ENCODE data around the gene MLC1. TPM values are rescaled to one million over a fixed set of nuclear protein-coding genes. Genes with fewer than 3 reads are reported as not detected.

MLC1 gene
- not detected in 2 replicates for total RNA-seq

DNA sequence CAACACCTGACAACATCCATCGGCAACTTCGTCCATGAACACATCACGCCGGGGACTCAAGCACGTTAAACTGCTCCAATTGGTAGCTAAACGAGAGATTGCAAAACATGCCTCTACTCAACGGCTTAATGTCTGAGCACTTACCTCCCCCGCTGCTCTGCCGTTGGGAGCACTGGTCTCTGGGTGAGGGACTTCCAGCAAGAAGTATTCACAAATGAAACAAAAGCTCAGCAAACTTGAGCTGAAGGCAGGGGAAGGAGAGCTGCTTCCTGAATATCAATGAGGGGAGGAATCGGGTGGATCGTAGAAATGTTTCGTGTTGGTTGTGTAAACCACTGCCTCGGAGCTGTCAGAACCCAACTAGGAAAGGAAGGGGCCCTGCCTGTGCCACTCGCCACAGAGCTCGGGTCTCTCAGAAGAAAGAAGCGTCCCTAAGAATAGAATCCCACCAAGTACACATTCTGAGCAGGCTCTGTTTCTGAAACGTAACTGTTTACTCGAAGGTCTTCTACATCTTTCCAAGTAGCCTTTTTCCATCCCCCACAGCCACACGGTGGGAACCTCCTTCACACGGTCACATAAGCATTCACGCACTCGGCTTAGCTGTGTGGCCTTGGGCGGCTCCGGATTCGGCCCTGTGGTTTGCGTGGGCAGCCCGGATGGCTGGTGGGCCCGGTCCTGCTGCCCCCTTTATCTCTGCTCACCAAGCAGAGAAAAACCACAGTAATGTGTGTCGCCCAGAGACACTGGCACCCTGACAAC, at the start of gene MLC1:
Gene MLC1, minus strand, starts transcription at position 216 of the 762 bp plus-strand sequence. CDS start 524 bp downstream, outside the sequence.
- DNase-seq: no peak

DNA sequence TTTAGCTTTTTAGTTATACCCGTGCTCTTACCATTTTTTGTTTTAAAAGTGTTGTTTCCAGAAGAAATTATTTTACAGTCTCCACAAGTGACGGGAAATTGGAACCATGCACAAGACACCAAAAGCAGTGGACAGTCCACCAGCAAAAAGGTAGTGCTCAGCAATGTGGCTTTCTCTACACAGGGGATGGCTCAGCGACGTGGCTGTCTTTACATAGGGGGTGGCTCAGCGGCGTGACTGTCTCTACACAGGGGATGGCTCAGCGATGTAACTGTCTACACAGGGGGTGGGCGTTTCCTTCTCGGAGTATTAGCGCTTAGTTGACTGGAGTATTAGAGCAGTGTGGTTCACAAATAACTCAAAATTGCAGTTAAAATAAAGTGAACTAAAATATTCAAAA, 49.3 kb upstream of the MLC1 start:
- DNase-seq: no peak

DNA sequence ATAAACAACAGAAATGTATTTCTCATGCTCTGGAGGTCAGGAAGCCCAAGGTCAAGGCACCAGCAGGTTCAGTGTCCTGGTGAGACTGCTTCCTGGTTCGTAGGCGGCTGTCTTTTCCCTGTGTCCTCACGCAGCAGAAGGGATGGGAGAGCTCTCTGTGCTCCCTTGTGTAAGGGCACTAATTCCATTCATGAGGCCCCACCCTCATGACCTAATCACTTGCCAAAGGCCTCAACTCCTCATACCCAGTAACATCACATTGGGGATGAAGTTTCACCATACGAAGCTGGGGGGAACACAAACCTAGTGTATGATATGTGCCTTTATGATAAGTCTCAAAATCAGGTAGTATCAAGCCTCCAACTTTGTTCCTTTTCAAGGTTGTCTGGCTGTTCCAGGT, 46.7 kb upstream of the MLC1 start:
- DNase-seq: no peak

DNA sequence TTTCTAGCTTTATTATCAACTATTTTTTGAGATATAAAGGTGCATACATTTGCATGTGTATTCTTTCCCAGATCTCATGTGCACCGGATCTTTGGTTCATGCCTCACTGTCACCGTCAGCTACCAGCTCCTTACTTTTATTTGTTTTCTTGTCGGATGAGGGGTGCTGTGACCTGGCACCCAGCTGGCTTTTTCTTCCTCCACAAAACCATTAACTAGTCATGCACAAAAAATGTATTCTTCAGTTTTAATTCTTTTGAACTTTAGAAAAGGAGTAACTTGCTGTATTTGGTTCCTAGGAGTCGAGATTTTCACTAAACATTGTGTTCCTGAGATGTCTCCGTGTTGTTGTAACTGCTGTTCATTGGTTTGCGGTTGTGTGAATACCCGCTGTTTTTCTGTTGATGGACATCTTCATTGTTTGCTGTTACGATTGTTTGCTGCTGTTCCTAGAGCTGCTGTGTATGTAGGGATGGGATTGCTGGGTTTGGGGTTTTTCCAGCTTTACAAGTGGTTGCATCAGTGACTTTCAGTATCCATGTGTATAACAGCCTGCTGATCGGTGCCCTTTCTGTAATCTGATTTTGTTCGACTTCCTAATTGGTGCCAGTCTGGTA, 44.0 kb upstream of the MLC1 start:
- DNase-seq: no peak

DNA sequence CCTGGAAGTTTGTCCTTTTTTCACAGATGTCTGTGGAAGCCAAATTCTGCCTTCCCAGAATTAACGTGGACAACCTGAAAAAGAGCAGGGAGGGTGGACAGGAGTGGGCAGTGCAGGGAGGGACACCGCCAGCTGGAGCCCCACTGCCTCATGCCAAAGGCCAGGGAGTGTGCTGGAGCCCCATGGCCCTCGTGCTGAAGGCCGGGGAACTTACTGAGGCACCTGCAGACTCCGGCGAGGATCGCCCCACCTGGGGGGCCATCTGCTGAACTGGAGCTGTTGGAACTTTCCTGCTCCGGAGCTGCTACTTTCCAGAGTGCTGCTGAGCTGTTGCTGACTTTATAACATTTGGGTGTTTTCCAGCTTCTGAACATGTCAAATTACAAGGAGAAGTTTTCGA, 39.8 kb upstream of the MLC1 start:
- DNase-seq: no peak

DNA sequence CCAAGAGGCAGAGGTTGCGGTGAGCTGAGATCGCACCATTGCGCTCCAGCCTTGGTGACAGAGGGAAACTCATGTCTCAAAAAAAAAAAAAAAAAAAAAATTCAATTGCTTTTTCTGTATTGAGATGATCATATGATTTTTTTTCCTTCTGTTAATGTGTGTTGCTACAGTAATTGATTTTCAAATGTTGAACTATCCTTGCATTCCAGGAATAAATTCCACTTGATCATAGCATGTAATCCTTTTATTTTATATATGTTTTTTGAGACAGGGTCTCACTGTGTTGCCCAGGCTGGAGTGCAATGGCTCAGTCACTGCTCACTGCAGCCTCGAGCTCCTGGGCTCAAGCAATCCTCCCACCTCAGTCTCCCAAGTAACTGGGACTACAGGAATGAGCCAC, 37.9 kb upstream of the MLC1 start:
- no peak for DNase-seq

DNA sequence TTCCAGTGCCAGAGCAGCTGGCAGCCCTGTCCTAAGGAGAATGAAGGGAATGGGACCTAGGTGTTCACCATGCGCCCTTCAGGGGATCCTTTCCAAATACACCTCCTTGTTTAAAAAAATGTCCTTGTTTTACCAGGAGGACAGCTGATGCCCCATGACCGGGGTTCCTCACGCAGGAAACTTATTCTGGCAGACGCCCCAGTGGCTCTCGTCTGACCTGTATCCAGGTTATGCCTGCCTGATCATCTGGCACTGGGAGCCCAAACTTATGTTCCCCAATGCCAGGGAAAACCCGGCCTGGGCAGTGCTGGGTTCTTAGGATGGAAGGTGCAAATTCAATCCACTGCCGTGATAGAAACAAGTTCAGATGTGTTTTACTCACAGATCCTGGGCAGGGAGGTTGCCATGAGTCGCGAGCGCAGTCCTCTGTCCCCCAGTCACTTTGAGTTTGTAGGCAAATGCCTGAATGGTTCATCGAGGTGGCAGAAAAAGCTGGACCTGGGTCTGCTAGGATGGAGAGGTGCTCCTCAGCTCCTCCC, 36.0 kb upstream of the MLC1 start:
- DNase-seq: no peak

DNA sequence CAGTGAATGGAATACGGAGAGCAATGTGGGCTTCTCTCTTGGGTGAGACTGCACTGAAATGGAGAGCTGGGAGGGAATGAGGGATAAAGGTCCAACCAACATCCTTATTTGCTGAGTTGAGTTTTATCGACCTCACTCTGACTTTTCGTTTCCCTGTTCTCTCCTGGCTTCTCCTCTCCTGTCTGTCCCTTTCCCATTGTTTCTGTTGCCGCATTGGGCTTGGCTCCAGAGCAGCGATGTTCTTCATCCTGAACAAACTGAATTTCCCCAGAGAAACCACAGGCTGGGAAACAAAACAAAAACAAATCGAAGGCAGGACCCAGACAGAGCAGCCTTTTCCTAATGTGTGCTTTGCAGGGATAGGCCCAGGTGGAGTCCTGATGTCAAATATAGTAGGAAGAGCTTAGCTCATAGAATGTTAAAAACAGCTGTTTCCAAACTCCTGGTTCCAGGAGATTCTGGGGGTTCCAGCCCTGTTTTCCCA, 34.6 kb upstream of the MLC1 start:
- peak; percentile 81 for DNase-seq

DNA sequence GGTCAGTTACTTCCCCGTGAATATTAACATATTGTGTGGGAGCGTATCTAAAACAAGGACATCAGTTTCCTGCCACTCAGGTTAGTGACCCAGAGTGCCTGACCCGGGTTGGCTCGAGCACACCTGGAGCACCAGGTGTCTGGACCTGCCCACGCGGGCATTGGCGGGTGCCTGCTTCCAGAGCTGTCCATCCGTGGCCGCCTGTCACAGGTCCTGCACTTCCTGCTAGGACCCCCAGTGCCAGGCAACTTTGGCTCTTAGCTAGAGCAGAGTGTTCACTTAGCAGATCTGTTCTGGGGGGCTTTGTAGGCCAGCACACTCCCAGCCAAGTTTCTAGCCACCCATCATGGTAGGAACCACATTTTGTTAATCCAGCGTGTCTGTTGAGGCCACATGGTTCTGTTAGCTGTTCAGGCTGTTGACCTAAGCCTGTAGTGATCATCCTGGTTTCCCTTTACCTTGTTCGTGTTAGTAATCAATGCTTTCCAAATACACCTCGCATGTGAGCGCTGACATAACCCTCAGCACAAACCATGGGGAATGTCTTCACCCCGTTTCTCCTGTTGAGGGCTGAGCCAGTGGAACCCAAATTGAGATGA, 34.0 kb upstream of the MLC1 start:
- no peak for DNase-seq

DNA sequence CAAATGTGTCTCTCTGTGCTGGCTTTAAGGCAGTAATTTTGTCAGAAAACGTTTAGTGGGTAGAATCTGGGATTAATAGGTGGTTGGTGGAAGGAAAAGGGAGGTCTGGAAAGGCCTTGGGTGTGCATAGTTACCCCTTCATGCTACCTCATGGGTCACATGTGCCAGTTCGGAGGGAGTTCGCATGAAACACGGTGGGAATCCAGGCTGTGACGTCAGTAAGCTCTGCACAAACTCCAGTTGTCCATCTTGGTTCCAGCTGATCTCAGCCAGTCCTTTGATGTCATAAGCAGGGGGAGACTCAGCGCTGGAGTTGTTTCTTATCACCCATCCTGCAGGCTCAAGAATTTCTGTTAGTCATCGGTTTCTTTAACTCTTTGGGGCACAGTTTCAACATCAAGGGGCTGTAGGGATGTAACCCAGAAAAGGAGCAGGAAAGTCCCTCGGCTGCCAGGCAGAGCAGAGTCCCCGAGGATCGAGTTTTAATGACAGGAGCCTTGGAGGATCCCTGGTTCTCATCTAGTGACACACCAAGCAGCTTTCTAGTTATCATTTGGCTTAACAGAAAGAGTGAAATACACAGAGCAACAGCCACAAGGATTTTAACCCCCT, 33.4 kb upstream of the MLC1 start:
- peak; percentile 93 for DNase-seq

DNA sequence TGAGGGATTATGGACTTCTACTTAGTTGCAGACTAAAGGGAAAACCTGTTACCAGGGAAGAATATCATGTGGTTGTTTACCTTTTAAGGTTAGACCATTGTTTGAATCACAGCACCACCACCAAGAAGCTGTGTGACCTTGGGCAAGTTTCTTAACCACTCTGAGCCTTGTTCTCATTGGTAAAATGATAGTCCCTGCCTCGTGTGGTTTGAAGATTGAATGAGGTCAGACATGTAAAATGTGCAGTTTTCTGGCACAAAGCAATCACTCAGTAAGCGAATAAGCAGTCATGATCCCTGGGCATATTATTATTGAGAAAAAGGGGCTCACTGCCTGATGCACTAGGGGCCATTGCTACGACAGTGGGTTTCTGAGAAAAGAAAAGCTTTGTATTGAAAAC, 32.9 kb upstream of the MLC1 start:
- DNase-seq: no peak

DNA sequence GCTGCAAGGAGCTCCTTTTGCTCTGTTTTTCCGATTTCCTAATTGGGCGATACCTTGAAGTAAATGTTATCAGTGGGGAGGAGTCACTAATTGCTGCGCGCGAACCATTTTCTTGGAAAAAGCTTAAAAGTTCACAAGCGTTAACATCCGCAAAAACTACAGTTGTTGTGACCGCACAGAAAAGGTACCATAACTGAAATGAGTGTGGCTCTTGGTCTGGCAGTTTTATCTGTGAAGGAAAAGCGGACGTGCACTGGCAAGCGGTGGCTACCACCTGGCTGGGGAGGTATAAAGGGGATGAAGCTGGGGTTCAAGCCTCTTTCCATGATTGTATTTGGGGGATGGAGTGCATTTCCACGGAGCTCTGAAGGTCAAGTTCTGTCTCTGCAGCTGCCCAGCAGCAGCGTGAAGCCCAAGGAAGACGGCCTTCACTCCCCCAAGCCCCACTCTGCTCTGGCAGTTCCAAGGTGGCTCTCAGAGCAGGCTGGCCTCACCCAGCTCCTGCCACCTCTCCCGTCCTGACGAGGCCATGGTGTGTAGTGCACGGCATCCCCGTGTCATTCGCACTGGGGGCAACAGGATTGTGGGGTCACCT, 32.0 kb upstream of the MLC1 start:
- DNase-seq: no peak

DNA sequence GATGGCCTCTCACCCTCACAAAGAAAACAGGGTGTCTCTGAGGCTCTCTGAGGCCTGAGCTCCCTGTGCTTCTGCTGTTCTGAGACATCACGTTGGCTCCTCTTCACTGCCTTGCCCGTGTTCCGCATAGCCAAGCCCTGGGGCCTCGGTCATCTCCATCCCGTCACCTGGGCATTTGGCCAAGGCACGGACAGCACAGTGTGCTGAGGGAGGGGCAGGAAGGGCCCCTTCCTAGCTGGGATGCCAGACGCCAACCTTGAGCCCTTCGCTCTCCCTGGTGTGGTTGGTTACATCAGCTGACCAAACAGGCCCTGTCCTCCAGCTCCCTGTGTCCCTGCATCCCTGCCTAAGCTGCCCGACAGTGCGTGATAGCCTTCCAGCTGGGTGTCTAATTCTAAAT, 30.5 kb upstream of the MLC1 start:
- DNase-seq: peak; percentile 85

DNA sequence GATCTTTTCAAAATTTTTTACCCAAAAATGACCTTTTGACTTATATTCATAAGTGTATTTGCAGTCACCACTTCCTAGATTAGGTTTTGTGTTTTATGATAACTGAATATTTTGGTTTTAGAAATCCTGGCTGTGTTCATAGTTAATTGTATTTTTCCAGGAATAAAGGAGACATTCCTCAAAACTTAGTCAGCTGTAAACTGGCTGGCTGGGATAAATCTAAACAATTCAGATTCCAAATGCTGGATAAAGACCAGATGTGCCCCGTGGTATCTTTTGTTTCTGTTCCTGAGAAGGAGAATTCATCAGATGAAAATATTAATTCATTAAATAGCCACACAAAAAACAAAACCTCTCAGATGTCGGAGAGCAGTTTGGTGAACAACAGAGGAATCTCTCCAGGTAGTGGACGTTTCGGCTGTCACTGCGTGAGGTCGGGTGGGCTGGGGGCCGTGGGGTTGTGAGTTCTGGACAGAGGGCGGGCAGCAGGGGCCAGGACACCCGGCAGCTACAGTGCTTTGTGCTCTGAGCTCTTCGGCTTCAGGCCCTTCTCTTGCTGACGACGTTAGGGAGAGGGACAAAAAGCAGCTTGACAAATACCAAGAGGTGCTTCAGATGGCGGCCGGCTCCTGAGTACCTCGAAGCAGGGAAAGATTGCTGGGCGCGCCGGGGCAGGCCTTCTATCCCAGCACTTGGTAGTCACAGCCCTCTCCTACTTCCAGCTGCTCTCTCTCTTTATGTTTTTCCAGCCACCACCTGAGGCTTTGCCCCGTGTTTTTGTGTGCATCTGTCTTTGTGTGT, 29.2 kb upstream of the MLC1 start:
- DNase-seq: peak; percentile 85

DNA sequence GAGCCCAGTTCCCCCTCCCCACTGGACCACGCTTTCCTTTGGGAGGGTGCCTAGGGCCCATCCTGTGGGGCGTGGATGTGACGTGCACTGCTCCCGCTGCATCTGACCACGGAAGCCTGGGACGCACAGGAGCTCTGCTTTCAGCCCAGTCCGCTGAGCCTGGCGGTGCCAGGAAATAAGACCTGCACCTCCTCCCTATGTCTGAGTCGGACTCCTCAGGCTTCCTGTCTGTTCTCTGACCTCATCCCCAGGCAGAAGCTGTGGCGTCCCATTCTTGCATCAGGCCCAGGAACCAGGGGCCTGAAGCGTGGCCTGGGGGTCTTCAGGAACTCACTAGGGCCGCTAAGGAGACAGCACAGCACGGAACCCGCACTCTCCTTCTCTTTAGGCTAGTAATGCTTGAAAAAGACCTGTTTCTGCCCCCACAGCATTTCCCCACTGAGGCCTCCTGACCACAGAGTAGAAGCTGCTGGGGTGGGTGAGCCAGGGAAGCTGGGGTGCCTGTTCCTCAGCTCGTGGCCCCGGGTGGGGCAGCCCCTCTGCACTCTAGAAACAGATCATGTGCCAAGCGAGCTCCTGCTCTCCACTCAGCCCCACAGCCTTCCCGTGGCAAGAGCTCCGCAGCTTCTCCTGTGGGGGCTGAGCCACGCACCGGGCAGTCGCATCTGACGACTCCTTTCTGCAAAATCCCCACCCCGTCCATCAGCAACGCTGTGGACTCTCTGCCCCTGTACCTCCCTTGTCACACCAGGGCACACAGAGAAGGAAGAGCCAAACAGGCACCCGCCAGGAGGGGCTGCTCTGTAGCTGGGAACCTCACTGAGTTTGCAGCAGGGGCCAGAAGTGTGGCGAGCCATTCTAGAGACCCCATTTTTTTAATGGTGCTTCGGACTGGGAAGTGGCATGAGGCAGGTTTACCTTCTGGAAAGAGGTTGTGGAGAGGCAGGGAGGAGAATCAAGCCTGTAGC, 27.2 kb upstream of the MLC1 start:
- peak; percentile 93 for DNase-seq

DNA sequence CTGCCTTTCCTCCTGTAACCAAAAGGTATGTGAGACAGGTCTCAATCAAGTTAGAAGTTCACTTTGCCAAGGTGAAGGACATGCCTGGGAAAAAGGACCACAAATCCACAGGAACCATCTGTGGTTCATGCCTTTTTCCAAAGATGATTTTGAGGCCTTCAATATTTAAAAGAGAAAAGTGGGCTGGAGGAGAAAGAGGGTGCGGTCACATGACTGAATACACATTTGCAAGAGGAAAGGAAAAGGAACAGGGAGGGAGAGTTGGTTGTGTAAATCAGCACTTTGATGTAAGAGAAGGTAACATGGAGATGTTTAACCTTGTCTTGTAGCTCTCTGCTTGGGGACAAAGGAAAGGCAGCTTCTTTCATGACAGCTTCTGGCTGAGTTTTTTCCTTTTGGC, 25.8 kb upstream of the MLC1 start:
- DNase-seq: no peak

DNA sequence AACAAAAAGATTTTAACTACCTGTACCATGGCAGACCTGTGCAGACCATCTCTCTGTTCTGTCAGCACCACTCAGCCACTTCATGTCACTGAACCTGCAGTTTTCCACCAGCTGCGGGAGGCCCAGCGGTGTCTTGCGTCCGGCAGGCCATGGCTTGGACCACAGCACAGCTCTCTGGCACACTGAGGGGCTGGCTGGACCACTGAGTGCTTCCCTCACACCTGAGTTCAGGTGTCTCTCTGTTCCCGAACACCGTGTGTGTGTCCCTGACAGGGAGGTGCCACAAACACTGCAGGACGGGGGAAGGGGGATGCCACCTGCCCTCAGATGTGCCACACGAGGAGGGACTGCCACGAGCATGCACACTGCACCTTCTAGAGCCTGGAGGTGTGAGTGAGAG, 22.3 kb upstream of the MLC1 start:
- no peak for DNase-seq

DNA sequence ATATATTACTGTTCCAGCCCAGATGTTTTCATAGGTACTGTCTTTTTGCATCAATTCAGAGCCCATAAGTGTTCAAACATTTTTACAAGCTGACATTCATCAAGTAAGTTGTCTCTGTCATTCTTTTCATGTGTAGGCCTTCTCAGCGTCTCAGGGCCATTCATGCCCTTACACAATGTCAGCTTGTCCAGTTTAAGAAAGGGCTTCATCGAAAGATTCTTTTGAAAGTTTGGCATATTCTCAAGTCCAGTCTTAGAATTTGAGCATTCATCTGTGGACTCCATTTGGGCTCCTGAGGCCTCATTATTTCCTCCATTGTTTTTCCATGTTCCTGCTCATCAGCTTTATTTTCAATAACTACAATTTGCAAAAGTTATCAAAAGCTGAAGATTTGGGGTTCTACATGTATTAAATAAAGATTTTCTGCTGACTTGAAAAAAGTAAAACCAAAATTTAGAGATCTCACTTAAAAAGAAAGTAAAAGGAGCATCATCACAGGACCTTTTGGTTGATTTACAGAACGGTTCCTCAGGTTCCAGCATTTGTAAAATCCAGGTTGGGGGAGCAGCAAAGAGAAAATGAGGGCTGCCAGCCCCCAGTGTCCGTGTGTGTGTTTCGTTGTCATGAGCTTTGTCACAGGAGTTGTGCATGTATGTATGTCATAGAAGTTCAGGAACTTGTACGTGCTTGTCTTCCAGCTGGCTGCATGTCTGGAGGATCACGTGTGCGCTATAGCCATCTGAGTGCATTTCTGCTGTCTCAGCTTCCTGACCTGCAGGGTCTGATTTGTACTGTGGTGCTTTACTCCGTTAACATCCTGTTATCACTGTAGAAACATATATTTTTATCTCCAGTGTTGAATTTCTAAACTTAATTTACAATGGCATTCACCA, 20.2 kb upstream of the MLC1 start:
- DNase-seq: peak; percentile 71

DNA sequence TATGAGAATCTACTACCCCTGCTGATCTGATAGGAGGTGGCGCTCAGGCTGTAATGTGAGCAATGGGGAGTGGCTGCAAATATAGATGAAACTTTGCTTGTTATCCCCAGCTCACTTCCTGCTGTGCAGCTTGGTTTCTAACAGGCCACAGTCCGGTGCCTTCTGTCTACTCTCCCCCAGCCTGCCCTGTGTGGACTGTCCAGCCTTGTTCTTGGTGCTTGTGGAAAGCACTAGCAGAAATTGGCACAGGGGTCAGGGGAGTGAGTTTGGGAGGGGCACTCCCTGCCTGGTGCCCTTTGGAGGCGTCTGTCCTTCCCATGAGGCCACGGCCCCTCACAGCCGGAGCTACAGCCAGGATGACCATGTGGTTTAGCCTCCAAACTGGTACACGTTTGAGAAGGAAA, 18.9 kb upstream of the MLC1 start:
- no peak for DNase-seq

DNA sequence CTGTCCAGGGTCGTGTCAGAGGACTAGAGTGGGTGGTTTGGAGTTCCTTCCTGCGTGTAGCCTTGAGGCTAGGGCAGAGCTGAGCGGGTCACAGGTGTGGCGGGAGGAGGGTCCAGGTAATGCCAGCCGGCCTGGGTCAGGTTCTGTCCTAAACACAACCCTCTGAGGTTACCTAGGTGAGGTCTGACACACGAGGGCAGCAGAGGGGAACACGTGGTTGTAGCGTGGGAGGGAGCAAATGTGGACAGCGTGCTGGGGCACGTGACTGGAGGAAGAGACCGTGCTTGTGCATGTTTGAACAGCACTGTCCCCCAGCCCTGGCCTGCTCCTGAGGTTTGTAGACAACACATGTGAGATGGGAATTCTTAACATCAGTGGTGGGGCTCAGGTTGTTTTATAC, 17.7 kb upstream of the MLC1 start:
- DNase-seq: no peak
